Thoracic aorta (tissue), 2 donors: Measurements from ENCODE around the gene OR51V1. TPM values are rescaled to one million over a fixed set of nuclear protein-coding genes. Genes with fewer than 3 reads are reported as not detected.

Experiments
- ATAC-seq: fragments of 150-250 bp; one replicate; pipeline ENCODE4 v1.8.0; 2017; ENCODE audit warnings: low read depth; ENCODE audit not compliant: insufficient number of reproducible peaks, low FRiP score
- DNase-seq: peaks from one replicate; pipeline ENCODE4 v3.0.0-alpha.2; 2020; ENCODE audit warnings: low spot score
- H3K27ac ChIP-seq, 2 donors: fragments of 200-600 bp; sonication (generic); 1 replicate in 1 of 2; 2 replicates in 1 of 2; pipeline ENCODE4 v1.5.1; 2016; ENCODE audit warnings: mild to moderate bottlenecking in 2 of 2, moderate library complexity in 2 of 2
- H3K27me3 ChIP-seq: fragments of 200-600 bp; sonication (generic); replicated peaks from 2 replicates; pipeline ENCODE4 v1.6.0; 2016; ENCODE audit warnings: mild to moderate bottlenecking; ENCODE audit not compliant: insufficient read depth
- H3K36me3 ChIP-seq: fragments of 200-600 bp; sonication (generic); one replicate; pipeline ENCODE4 v1.5.1; 2016
- H3K4me1 ChIP-seq, 2 donors: fragments of 200-600 bp; sonication (generic); 1 replicate in 1 of 2; 2 replicates in 1 of 2; pipeline versions ENCODE4 v1.5.1 to v1.6.0; 2016; ENCODE audit warnings: low read depth in 2 of 2, mild to moderate bottlenecking in 1 of 2; ENCODE audit not compliant: control insufficient read depth in 1 of 2
- H3K4me3 ChIP-seq: fragments of 200-600 bp; sonication (generic); 2 replicates; pipeline ENCODE4 v1.5.1; 2016; ENCODE audit warnings: mild to moderate bottlenecking
- H3K9me3 ChIP-seq: fragments of 200-600 bp; sonication (generic); 2 replicates; pipeline ENCODE4 v1.5.1; 2016
- total RNA-seq, 2 donors: library from RNA; depleted of rRNA; stranded (reverse); fragments of >200 nt; gene quantifications; one replicate each; pipeline versions ENCODE4 v1.1.0 to v1.2.3, GENCODE V29; 2016
- TF ChIP-seq, protein P1 (sequence below): fragments of 200-600 bp; sonication (generic); IDR thresholded peaks from one replicate; pipeline ENCODE4 v1.5.1; 2019; ENCODE audit warnings: antibody characterized with exemption

The OR51V1 gene
- total RNA-seq, 2 donors from 2014 or later: not detected

DNA sequence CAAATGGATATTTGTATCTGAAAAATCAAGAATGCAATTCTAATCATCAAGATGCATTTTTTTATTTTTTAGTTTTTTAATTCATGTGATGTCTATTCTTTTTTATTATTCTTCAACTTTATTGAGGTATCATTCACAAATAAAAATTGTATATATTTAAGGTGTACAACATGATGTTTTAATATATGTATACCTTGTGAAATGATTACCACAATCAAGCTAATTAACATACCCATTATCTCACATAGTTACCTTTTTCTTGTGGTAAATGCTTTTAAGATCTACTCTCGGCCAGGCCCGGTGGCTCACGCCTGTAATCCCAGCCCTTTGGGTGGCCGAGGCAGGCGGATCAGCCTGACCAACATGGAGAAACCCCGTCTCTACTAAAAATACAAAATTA, 22.7 kb upstream of the OR51V1 start:
- Histone ChIP-seq H3K9me3 (no peaks in the 10 kb centered on the region), H3K27ac (no peak overlapping the region), H3K4me1 (no peaks in the 10 kb centered on the region), H3K27me3 (no peaks in the 10 kb centered on the region), H3K4me3 (no peak overlapping the region), H3K36me3 (no peaks in the 10 kb centered on the region)
- ATAC-seq: no peak
- no peak for DNase-seq
- TF ChIP-seq, protein P1, sequence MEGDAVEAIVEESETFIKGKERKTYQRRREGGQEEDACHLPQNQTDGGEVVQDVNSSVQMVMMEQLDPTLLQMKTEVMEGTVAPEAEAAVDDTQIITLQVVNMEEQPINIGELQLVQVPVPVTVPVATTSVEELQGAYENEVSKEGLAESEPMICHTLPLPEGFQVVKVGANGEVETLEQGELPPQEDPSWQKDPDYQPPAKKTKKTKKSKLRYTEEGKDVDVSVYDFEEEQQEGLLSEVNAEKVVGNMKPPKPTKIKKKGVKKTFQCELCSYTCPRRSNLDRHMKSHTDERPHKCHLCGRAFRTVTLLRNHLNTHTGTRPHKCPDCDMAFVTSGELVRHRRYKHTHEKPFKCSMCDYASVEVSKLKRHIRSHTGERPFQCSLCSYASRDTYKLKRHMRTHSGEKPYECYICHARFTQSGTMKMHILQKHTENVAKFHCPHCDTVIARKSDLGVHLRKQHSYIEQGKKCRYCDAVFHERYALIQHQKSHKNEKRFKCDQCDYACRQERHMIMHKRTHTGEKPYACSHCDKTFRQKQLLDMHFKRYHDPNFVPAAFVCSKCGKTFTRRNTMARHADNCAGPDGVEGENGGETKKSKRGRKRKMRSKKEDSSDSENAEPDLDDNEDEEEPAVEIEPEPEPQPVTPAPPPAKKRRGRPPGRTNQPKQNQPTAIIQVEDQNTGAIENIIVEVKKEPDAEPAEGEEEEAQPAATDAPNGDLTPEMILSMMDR: no peak

DNA sequence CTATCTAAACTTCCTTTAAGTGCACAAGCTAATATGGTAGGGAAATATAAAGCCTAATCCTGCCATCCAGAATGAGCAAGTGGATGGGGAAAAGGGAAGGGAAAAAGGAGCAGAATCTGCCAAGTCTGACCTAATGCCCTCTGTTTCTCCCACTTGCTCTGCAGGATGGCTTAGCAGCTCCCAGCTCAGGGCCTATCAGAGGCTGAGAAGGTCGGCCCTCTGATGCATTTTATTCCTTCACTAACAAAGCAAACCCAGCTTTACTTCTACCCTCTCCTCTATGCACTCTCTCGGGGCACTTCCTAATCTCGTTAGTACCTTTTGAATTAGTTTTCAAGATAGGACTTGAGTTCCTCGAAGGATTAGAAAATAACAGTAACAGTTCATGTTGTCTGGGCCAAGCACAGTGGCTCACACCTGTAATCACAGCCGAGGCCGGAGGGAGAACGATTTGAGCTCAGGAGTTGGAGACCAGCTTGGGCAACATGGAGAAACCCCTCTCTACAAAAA, 9.9 kb upstream of the OR51V1 start:
- Histone ChIP-seq H3K4me3 (no peak overlapping the region), H3K27ac (no peak overlapping the region), H3K36me3 (no peaks in the 10 kb centered on the region), H3K27me3 (no peaks in the 10 kb centered on the region), H3K4me1 (no peaks in the 10 kb centered on the region), H3K9me3 (no peaks in the 10 kb centered on the region)
- TF ChIP-seq, protein P1: no peak
- DNase-seq: no peak
- ATAC-seq: no peak

DNA sequence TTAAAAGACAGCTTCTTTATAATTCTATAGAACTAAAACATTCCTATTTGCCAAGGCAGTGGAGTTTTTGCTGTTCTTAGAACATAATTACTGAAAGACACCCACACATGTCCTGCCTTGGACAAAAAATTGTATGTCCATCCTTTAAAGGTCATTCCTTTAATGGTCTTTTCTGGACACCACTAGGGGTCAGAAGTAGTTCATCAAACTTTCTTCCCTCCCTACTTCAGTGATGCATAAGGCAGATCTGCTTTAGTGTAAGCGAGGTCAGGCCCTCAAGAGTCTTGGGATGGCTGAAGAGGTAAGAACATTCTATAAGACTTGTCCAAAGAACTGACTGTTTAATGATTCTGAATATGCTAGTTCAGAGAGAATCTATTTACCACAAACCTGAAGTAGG, 4.3 kb upstream of the OR51V1 start:
- no peak overlapping the region for H3K4me3 ChIP-seq
- H3K9me3 ChIP-seq: no peaks in the 10 kb centered on the region
- no peak for DNase-seq
- ATAC-seq: no peak
- TF ChIP-seq, protein P1: peak; percentile 13
- no peaks in the 10 kb centered on the region for H3K36me3 ChIP-seq
- H3K27ac ChIP-seq: no peak overlapping the region
- H3K27me3 ChIP-seq: no peaks in the 10 kb centered on the region
- no peaks in the 10 kb centered on the region for H3K4me1 ChIP-seq

DNA sequence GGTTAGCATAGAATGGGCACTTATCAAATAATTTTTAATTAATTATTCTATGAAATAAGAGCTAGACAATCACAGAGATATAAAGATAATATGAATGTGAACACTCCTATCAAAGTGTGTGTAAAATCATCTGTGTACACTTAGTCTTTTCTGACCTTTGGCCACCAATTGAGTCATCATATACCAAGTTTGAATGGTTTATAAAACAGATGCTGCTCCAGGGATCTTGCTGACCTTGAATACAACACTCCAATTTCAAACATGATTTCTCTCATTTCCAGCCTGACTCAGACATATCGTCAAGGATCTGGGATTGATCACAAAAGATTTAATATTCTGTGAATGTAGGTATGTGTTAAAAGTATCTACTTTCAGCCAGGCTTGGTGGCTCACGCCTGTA, 2.9 kb upstream of the OR51V1 start:
- ATAC-seq (no peak), DNase-seq (no peak)
- Histone ChIP-seq H3K27me3 (no peaks in the 10 kb centered on the region), H3K4me3 (no peak overlapping the region), H3K27ac (no peak overlapping the region), H3K9me3 (no peaks in the 10 kb centered on the region), H3K36me3 (no peaks in the 10 kb centered on the region), H3K4me1 (no peaks in the 10 kb centered on the region)
- TF ChIP-seq, protein P1: no peak

DNA sequence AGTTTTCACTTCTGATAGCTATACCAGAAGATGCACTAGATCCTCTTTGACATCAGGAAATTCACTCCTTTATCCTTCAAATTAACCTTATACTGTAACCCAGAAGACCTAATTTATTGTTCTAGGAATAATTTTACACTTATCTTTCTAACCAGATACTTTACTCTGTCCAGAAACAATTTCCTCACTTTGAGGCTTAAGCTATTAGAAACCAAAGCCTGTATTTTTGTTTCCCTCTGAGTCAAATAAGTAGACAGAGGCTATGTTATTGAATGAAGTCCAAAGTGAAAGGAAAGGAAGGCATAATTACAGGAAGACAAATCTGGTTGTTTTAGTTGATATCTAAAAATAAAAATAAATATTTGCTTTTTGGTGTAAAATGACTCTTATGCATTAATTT, 2.2 kb downstream of the OR51V1 start:
- ATAC-seq (no peak), DNase-seq (no peak)
- Histone ChIP-seq H3K4me3 (no peak overlapping the region), H3K27ac (no peak overlapping the region), H3K9me3 (no peaks in the 10 kb centered on the region), H3K4me1 (no peaks in the 10 kb centered on the region), H3K27me3 (no peaks in the 10 kb centered on the region), H3K36me3 (no peaks in the 10 kb centered on the region)
- TF ChIP-seq, protein P1: no peak
